Measurements from ENCODE around the gene MRC1. TPM values are rescaled to one million over a fixed set of nuclear protein-coding genes. Genes with fewer than 3 reads are reported as not detected.
"Not testable (repeated sequence)": the region's sequence is repeated elsewhere in the genome, so short reads cannot be mapped to it uniquely, and the experiment has no call there.

MRC1 gene
- total RNA-seq, 4 donors from 2014 or later = 9.8 to 88.6 (median 50.3) TPM

GRCh38 chr10:17943033-17943745 lies 134.0 kb downstream of the MRC1 start:
- peaks cover 0 to 5% (median 0%) of the 10 kb centered on the region in 3 donors for H3K9me3 ChIP-seq
- no peaks in the 10 kb centered on the region for H3K4me1 ChIP-seq
- no peak for TF ChIP-seq POLR2A (IDR thresholded peaks at IDR 0.05)
- no peak for TF ChIP-seq EP300 (IDR thresholded peaks at IDR 0.05)
- no peak for TF ChIP-seq POLR2AphosphoS5 (IDR thresholded peaks at IDR 0.05)
- TF ChIP-seq CTCF (IDR thresholded peaks at IDR 0.05) = no peak
- H3K4me3 ChIP-seq = no peak overlapping the region
- H3K27ac ChIP-seq = no peak overlapping the region
- no peak for ATAC-seq
- H3K36me3 ChIP-seq = no peaks in the 10 kb centered on the region
- WGBS, 2 donors (ENCODE audit: low coverage in 1 of 2) = 69 to 72% methylated on average over 3 of the region's 3 CpGs
- H3K27me3 ChIP-seq = no peaks in the 10 kb centered on the region

- not testable (repeated sequence) for H3K4me1 ChIP-seq, H3K4me3 ChIP-seq, H3K9me3 ChIP-seq, ATAC-seq, H3K27me3 ChIP-seq, H3K36me3 ChIP-seq, H3K27ac ChIP-seq
- 71% methylated on average over 2 to 4 of the region's 7 CpGs for WGBS, 2 donors (ENCODE audit: low coverage in 1 of 2)
Measured at GRCh38 chr10:17950269-17950668, 141.1 kb downstream of the MRC1 start.

DNA sequence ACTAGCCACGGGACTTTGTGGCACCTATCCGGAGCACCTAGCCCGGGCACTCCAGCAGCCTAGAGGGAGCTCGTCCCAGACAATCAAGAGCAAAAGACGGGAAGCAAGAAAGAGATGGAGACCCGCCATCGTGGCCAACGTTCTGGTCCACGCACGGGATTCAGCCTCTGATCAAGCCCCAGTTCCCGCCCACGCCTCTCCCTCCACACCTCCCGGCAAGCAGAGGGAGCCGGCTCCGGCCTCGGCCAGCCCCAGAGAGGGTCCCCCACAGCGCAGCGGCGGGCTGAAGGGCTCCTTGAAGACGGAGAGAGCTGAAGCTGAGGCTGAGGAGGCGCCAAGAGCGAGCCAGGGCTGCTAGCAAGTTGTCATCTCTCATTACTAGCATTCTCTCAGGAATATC lies 141.6 kb downstream of the MRC1 start:
- no peak for ATAC-seq
- no peaks in the 10 kb centered on the region for H3K27me3 ChIP-seq
- H3K4me1 ChIP-seq = no peaks in the 10 kb centered on the region
- H3K36me3 ChIP-seq = no peaks in the 10 kb centered on the region
- H3K9me3 ChIP-seq = no peaks in the 10 kb centered on the region
- WGBS, 2 donors (ENCODE audit: low coverage in 1 of 2) = 90 to 100% methylated on average over 2 of the region's 22 CpGs
- TF ChIP-seq POLR2A (IDR thresholded peaks at IDR 0.05) = no peak
- no peak for TF ChIP-seq POLR2AphosphoS5 (IDR thresholded peaks at IDR 0.05)
- no peak for TF ChIP-seq CTCF (IDR thresholded peaks at IDR 0.05)
- TF ChIP-seq EP300 (IDR thresholded peaks at IDR 0.05) = no peak
- H3K4me3 ChIP-seq = no peak overlapping the region
- no peak overlapping the region for H3K27ac ChIP-seq

DNA sequence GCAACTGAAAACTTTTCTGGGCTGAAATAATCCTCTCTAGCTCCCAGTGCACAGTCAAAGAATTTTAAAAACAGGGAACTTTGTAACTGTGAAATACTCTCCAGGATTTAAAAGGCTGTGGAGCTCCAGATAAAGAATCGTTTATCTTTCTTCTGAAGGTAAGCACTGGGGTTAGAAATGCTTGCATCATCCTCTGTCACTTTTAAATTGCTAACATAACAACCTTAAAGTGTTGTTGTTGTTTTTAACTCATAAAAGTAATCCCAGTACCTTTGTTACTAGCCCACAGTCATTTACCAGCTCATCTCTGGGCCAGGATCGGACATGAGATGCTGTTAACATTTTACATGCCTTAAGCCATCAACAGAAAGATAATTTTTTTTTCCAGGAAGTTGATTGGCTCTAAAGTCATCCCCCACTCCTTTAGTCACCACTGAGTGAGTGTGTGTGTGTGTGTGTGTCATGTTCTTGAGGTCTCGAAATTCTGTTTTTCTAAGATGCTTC lies 142.8 kb downstream of the MRC1 start, which contains the start of gene SLC39A12:
Gene SLC39A12 (plus strand): TSS at position 51 of the 504 bp plus-strand sequence. CDS start 1,359 bp downstream, outside the sequence.
- ATAC-seq = no peak
- Histone ChIP-seq H3K4me3 (no peak within 1 kb of the TSS), H3K27ac (no peak within 1 kb of the TSS), H3K9me3 (no peaks in the 10 kb centered on the region), H3K36me3 (no peaks in the 10 kb centered on the region), H3K4me1 (no peaks in the 10 kb centered on the region), H3K27me3 (no peaks in the 10 kb centered on the region)
- WGBS, 2 donors (ENCODE audit: low coverage in 1 of 2) = 41 to 61% methylated on average over 2 to 3 of the region's 3 CpGs
- TF ChIP-seq POLR2A (IDR thresholded peaks at IDR 0.05) = no peak
- TF ChIP-seq CTCF (IDR thresholded peaks at IDR 0.05) = no peak
- no peak for TF ChIP-seq EP300 (IDR thresholded peaks at IDR 0.05)
- TF ChIP-seq POLR2AphosphoS5 (IDR thresholded peaks at IDR 0.05) = no peak

DNA sequence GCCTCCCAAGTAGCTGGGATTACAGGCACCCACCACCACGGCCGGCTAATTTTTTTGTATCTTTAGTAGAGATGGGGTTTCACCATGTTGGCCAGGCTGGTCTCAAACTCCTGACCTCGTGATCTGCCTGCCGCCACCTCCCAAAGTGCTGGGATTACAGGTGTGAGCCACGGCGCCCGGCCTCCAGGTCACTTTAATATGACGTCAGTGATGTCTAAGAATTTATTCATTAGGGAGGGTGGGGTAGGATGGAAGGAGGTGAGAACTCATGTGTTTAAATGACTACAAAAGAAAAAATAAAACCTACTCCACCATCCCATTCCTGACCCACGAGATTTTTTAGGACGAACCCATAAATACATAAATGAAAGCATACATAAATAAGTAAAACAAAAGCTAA lies 145.2 kb downstream of the MRC1 start:
- not testable (repeated sequence) for H3K4me3 ChIP-seq, H3K27me3 ChIP-seq, H3K36me3 ChIP-seq, H3K27ac ChIP-seq, H3K9me3 ChIP-seq, ATAC-seq, H3K4me1 ChIP-seq
- 90 to 100% methylated on average over 1 to 5 of the region's 10 CpGs for WGBS, 2 donors (ENCODE audit: low coverage in 1 of 2)

GRCh38 chr10:17954861-17955260 lies 145.7 kb downstream of the MRC1 start:
- 60 to 86% methylated on average over 2 of the region's 2 CpGs for WGBS, 2 donors (ENCODE audit: low coverage in 1 of 2)
- TF ChIP-seq POLR2A (IDR thresholded peaks at IDR 0.05) (no peak), POLR2AphosphoS5 (IDR thresholded peaks at IDR 0.05) (no peak), EP300 (IDR thresholded peaks at IDR 0.05) (no peak), CTCF (IDR thresholded peaks at IDR 0.05) (no peak)
- ATAC-seq = no peak
- Histone ChIP-seq H3K9me3 (peaks cover 0 to 6% (median 0%) of the 10 kb centered on the region in 3 donors), H3K4me3 (no peak overlapping the region), H3K4me1 (no peaks in the 10 kb centered on the region), H3K27me3 (no peaks in the 10 kb centered on the region), H3K36me3 (no peaks in the 10 kb centered on the region), H3K27ac (no peak overlapping the region)

Data from gastroesophageal sphincter (tissue), 4 donors.